Embryonic facial prominence (tissue), 1 donor: ENCODE measurements around the gene FCN1.

Experiments used
- DNase-seq: peaks from one replicate; pipeline ENCODE4 v3.0.0-alpha.2; 2016; ENCODE audit errors: extremely low spot score

The FCN1 gene

DNA sequence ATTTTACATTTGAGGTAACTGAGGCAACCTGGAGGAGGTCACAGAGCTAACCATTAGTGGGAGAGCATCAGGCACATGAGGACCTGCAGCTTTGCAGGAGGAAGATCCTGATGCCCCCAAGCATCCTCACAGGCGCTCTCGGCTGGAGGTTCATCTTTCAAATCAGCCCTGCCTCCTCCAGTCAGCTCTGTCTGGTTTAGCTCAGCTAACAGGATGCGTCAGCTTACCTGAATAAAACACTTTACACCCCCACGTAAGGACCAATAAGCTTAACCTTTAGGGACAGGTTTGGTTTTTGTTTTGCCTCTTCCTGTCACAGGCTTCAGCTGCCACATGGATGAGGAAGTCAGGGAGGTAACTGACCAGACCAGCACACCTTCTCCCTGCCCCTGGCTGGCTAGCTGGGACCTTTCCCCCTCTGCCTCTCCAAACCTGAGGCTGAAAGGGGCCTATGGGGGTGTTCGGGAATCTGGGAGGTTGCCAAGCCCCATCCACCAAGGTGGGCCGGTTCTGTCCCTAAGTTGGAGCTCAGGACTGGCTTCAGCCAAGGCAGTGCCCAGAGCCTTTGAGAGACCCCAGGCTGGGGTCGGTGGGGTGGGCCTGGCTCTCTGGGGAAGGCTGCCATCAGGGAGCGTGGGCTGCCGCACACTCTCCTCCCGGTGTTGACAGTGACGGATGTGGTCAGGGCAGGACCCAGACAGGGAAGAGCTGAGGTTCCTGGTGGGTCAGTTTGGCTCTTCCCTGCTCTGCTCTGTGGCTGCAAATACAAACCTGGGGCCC lies 20.0 kb upstream of the FCN1 start:
- DNase-seq, result no peak

DNA sequence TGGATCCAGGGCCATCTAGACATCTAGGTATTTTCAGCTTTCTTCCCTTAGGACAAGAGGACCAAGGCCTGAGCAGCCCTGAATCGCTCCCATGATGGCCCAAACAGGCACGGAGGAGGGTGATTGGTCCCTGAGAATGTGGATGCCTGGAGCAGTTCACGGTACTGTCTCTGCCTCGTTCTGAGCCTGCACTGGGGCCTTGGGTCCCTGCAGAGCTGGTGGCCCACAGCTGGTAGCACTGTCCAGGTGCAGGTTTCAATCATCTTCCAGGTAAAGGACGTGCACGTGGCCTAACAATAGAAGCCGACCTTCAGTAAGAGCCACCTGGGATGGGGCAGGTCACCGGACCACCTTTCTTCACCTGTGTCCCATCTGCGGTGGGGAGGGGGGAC lies 19.4 kb upstream of the FCN1 start:
- no peak for DNase-seq

DNA sequence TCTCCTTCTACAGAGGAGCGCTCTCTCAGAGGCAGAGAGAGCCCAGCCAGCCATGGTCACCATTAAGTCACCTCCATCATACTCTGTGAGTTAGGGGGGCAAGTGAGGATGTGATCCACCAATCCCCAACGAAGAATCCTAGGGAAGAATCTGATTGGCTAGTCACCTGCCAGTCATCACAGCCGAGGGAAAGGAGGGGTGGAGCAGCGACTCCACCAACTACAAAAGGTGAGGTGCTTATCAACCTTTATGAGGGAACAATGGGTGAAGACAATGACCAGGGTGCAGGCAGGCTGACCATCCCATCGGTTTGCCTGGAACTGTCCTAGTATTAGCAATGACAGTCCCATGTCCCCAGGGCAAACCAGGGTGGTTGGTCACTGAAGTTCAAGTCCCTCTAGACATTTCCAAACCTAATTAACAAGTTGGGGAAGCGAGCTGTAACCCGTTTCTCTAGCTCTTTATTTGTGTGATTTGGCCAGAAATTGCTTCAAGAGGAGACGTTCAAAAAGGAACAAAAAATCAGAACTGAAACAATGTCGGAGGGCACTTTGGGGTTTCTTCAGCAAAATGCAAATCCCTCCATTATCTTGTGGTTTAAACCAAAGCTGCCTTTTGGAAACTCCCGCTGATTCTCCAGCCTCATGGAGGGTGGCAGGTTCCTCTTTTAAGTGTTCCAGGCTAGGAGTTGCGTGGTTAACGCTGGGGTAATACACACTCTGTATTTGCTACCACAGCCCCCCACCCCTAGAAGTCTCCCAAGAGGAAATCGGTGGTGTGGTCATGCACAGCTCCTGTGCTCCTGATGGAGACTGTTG lies 18.8 kb upstream of the FCN1 start:
- no peak for DNase-seq

DNA sequence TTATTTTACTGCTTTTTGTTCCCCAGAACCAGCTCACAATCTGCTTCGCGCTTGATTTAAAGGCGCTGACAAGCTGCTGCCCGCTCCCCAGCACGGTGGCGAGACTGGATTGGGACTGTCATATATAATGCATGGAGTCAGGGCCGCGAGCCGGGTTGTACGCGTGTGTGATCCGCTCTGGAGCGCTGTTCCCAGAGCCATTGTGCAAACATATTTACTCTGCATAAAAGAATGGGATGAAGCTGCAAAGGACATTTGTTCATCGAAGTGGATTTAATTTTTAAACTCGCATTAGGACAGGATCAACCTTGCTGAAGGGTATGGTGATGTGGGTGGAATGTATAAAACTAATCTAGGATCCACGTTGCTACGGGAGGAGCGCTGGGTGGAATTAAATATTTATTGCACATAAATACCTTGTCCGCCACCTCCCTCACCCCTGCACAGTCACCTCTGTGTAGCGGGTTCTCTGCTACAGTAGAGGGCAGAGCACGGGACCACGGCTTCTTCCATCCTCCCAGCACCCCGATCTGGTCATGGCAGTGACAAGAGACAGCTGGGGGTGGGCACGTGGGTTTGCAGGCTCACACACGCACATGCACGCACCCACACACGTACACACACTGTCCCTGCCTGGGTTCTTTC lies 18.1 kb upstream of the FCN1 start:
- no peak for DNase-seq

DNA sequence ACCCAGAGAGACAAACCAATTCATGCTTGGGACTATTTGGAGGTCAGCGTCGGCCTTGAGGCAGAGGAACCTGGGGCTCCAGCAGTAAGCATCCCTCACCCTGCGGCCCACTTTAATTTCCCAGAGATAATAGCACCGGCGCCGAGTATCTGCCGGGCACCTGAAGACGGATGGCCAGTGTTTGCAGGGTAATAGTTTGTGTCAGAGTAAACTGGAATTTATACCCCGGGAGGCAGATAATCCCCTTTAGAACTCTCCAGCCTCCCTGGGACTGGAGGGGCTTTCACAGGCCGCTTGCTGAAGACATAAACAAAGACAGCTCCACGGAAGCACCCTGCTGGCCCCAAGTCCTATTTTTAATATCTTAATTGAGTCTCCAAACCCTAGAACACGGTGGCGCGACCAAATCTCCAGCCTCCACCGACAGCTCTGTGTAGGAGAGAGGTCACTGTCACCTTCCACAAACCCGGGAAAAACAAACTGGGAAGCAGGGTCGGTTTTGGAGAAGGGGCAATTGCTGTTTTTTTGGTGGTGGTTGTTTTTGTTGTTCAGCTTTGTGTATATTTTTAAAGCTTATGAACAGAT lies 17.4 kb upstream of the FCN1 start:
- DNase-seq, result no peak

DNA sequence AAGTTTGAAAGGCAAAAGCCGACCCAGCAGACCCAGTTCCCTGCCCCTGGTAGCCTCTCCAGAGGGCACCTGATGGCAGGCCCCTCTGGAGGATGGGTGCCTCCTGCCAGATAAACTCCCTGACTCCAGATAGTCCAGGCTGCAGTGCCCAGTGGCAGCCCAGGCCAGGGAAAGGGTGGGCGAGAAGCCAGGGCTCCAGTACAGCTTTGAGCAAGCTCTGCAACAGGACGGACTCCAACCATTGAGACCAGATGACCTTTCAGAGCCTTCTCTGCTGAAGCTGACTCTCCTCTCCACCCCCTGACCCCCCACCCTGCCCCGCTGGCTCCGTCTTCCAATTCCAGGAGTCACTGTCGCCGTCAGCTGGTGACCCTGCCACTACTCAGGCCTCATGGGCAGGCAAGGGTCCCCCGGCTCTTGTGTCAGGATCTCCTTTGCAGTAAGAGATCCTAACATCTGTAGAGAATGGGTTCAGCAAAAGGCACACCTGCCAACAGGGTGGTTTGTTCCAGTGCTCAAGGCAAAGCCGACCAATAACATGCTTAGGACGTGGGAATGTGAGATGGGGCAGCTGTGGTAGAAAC lies 15.5 kb upstream of the FCN1 start:
- DNase-seq, result no peak

DNA sequence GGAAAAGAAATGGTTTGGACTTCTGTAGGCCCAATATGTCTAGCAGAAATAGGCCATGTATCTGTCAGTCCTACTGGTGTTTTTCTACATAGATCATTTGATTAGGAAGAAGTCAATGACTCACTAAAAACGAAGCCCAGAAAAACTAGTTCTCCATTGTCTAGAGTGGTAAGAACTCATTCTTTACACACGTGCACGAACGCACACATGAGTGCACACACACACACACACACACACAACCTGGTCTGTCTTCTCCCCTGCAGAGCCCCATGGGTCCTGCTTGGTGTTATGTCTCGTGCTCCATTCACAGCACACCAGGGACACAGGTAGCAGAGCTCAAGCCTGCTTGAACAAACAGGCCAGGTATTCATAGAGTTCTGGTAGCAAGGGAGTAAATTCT lies 14.9 kb upstream of the FCN1 start:
- DNase-seq, result no peak

DNA sequence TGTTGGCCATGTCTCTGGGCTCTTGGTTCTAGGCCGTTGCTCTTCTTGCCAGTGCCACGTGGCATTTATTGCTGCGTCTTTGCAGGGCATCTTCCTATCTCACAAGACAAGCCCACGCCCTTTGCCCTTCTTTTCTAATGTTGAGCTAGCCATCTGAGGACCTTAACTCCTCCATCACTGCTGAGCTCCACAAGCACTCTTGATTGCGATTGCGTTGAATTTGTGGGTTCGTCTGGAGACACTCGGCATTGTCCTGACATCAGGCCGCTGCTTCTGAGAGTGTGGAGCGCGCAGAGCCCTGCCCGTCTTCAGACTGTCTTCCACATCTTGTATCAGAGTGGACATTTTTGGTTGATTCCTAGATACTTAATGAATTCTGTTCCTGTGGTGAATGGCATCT lies 14.5 kb upstream of the FCN1 start:
- no peak for DNase-seq

DNA sequence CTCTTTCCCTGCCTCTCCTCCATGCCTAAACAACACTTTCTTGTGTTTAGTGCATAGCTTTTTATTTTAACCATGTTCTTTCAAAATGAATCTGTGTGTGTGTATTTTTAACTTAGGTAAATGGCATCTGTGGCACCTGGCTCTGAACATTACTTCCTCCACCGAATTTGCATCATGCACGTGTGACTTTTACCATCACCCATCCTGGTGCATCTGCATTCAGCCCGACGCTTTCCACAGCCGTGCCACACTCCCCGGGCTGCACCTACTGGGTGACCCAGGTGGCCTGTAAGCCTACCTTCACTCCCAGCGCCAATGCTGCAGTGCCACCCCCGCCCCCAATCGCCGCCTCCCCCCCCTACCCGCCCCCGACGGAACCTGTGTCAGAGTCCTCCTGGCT lies 12.7 kb upstream of the FCN1 start:
- DNase-seq, result no peak

DNA sequence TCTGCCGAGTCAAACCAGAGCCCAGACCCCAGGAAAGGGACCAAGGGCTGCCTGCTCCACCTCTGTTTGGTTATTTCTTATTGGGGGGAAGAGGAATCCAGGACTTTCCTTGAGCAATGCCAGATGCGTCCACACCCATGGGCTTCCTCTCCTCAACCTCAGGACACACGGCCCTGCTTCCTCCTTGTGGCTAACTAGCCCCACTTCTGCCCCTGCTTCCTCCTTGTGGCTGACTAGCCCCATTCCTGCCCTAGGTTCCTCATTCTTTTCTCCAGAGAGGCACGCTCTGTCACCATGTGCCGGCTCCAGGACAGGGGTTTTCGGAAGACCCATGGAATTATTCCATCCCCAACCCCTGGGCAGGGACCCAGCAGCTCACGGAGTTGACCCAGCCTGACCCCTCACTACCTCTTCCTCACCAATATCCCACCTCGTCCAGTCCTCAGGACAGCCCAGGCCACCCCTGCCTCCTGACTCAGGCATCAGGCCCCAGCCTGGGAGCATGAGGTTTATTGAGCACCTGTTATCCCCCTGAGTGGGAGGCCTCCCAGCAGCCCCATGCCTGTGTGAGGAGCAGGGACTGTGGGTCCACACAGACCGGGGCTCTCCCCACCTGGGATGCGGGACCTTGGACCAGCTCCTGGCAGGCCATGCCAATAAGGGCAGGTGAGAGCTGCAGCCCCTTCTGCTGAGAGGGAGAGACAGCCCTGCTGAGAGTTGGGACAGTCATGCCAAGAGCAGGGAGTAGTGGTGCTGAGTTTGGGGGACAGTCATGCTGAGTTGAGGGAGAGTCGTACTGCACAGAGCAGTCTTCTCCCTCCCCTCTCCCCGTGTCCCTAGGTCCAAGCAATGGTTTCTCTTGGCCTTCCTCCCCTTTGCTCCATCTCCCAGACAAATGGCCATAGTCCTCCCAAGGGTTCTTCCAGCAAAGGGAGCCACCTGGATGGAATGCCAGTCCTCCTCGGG lies 11.8 kb upstream of the FCN1 start:
- no peak for DNase-seq

DNA sequence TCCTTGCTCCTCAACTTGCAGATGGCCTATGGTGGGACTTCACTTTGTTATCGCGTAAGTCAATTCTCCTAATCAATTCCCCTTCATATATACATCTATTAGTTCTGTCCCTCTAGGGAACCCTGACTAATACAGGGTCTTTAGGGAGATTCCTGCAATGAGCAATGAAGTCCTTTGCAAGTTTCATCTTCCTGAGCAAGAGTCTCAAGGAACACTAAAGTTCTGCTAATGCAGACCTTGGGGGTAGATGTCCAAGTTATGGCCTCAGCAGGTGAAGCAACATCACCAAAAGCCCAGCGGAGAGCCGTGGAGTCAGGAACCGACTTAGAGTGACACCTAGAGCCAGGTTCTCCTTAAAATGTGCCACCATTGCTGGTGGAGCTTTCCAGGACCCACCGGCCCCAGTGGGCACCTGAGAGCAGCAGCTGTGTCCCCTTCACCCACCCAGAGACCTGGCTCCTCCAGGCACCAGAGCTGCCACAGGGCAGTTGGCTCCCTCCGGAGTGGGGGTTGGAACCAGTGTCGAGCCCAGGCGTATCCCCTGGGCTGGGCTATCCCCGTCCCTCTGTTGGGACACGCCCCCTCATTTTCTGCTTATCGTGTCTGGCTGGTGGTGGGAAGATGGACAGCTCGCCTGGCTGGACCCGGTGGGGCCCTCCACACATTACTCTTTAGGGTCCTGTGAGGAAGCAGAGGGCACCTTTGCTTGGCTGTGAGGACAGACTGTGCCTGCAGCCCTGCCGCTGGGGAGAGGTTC lies 10.9 kb upstream of the FCN1 start:
- DNase-seq, result no peak

DNA sequence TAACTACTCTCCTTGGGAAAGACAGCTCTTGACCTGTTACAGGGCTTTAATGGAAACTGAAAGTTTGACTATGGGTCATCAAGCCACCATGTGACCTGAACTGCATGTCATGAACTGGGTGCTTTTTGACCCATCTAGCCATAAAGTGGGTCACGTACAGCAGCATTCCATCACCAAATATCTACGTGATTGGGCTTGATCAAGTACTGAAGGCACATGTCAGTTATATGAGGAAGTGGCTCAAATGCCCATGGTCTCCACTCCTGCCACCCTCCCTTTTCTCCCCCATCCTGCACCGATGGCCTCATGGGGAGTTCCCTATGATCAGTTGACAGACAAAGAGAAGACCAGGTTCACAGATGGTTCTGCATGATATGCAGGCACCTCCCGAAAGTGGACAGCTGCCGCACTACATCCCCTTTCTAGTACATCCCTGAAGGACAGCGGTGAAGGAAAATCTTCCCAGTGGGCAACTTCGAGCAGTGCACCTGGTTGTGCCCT lies 7.3 kb upstream of the FCN1 start:
- no peak for DNase-seq

DNA sequence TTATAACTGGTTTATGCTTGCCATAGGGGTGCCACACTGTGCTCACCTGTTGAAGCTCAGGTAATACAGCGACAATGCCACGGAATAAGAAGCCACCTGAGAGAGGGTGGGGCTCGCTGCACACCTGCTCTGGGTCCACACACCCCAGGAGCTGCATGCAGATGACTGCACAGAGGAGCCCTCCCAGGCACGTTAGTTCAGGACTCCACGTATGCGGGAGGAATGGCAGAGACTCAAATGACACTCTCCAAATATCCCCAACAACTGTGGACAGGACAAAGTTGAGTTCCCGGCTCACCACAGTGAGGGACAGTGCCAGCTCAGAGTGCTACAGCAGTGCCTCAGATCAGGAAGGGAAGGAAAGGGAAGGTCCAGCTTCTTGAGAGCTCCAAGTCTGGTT lies 5.8 kb upstream of the FCN1 start:
- DNase-seq, result no peak

DNA sequence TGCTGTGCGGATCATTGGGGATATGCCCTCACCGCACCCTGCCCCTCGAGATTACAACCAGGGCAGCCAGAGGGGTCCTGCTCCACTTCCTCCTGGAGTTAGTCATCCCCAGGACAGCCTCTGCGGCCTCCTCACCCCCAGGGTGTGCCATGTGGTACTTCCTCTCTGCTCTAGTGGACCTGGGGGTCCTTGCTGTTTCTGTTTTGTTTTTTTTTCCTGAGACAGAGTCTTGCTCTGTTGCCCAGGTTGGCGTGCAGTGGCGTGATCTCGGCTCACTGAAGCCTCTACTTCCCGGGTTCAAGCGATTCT lies 5.2 kb upstream of the FCN1 start:
- no peak for DNase-seq

DNA sequence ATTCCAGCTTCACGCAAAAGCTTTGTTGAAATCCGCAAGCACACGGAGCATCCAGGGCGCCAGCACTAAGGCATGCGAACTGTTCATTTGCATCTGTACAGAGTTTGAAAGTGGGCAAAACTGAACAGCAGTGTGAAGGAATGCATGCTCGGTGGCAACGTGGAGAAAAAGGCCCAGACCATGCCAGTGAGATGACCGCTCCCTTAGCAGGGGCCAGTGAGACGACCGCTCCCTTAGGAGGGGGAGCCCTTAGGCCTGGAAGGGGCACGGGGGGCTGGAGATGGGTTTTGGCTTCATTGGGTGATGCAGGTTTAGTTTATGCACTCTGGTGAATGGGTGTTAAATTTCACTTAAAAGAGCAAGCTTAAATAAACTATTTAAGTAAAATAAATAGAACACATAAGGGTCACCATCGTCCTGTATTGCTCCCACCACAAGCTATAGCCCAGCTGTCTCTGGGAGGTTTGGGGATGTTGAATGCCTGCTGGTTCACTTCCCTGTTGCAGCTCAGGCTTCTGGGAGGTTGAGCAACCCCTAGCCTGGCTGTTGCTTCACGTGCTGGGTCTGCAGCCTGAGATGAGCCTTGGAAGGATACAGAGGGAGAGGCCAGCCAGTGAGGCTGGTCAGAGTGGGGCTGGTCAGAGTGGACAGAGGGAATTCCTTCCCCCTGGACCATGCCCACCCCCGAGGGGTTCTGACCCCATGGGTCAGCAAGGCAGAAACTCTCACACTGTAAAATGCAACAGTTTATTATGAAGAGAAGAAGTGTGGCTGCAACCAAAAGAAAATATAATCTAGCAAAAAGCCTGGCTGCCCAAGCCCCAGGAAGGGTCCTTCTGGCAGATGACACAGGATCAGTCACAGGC lies 4.6 kb upstream of the FCN1 start:
- no peak for DNase-seq

DNA sequence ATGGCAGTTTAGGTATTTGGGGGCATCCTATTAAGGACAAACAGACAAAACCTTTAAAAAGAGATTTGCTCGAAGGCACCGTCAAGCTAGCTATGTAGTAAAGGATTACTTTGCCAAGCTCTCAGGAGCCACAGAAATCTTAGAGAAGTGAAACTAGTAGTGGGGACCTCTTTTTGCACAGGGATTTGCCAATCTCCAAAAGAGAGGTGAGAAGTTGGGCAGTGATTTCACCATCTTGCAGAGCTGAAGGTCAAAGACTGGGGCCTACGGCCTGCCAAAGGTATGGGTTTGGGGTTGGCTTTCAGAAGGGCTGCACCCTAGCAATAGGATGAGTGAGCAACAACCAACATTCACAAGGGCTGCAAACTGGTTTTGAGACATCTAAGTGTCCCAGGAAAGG lies 1.6 kb upstream of the FCN1 start:
- DNase-seq, result no peak

DNA sequence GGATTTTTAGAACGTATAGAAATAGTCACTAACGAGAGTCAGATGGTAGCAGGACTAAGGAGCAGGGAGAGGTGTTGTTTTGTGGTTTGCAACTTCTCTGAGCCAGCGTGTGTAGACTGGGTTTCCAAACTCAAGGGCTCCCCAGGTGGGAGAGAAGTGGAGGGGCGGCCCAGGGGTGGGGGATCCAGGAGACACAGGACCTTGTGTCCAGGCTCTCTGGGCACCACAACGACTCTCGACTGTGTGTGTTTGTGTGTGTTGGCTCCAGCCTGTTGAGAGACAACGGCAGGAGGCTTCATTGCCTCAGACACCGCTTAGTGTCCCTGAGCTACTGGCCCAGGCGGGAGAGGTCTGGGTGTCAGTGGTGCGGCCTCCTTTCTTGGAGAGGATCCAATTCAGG lies 934 bp upstream of the FCN1 start:
- DNase-seq, result no peak

DNA sequence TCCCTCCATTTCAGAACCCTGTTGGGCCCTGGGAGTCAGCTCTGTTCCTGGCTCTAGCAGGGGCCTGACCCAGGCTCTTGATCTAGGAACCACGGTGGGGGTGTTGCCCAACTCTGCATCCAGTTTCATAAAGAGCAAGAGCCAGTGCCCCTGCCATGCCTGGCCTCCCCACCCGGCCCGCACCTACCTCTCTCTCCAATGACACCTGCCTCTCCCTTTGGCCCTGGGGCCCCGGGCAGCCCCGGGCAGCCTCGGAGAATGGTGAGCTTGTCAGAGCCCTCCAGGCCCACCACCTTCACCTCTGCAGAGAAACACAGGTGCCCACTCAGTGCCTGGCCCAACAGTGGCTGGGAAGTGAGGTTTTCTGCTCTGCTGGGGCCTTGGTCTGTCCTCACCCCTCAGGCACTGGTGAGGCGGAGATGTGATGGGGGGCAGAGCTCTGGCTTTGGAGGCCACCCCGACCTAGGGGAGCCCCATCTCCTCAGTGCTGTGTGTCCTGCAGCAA lies 1.5 kb downstream of the FCN1 start:
- DNase-seq, result no peak
